ENCODE results near the gene SLC38A1.

Gene SLC38A1

DNA sequence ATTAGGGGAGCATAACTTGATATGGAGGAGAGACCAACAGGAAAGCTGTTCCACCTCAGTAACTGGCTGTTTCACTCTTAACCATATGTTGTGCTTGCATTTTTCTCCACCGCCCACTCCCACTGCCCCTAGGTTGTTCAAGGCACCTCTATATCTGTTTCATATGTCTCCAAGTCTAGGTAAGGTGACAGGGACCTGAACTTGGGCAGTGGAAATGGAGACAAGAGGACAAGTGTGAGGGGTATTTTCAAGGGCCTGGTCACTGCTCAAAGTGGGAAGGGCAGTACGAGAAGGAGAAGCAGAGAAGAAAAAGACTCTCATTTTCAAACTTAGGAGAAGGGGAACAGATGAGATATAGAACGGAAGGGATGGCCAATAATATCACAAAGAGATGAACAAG is 3.1 kb downstream of the SLC38A1 start:
- WGBS (ENCODE audit: insufficient coverage): 100% methylated on average over 2 of the region's 3 CpGs
- DNase-seq: no peak
- Histone ChIP-seq H3K36me3 (ENCODE audit: control insufficient read depth in 4 of 4, insufficient read depth in 4 of 4, low read length in 3 of 4) (peaks cover 0 to 14% (median 0%) of the 10 kb centered on the region in 4 experiments), H3K27me3 (replicated peaks in 2 of 5; ENCODE audit: control insufficient read depth in 4 of 5, insufficient read depth in 5 of 5, low read length in 4 of 5) (no peaks in the 10 kb centered on the region), H3K4me3 (ENCODE audit: control insufficient read depth in 1 of 7, extremely low read depth in 1 of 7, insufficient read depth in 4 of 7, low read depth in 2 of 7, low read length in 6 of 7) (peak overlapping the region in 1 of 7 experiments; percentile 99), H3K27ac (ENCODE audit: insufficient read depth in 1 of 2, low read depth in 1 of 2, low read length in 2 of 2, poor library complexity in 1 of 2, severe bottlenecking in 2 of 2) (no peak overlapping the region), H3K9me3 (ENCODE audit: control extremely low read depth in 1 of 5, control insufficient read depth in 4 of 5, insufficient read depth in 2 of 5, low read depth in 1 of 5, low read length in 4 of 5) (no peaks in the 10 kb centered on the region), H3K4me1 (ENCODE audit: control extremely low read depth in 1 of 4, control insufficient read depth in 4 of 4, insufficient read depth in 4 of 4, low read length in 3 of 4) (peaks cover 21 to 47% (median 37%) of the 10 kb centered on the region in 4 experiments)
- CTCF ChIA-PET: interaction anchor here (1.5 kb wide), 1 partner anchor 89 kb away, joined by 3 read pairs; no protein-coding TSS in a partner anchor
- POLR2A ChIA-PET: no interaction called here

DNA sequence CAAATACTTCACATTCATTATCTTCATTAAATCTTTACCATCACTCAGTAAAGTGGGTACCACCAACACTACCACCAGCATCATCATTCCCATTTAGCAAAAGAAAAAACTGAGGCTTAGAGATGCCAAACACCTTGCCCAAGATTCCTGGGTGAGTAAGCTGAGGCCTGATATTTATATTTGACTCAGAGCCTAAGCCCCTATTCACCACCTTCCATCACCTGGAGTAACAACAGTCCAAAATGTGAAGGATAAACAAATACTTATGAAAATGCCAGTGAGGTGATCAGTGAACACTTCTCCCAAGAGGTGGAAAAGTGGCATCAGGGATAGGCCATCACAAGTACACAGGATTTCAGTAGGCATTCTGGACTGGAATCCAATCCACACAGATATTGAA is 3.7 kb downstream of the SLC38A1 start:
- Histone ChIP-seq H3K4me1 (ENCODE audit: control extremely low read depth in 1 of 4, control insufficient read depth in 4 of 4, insufficient read depth in 4 of 4, low read length in 3 of 4) (peaks cover 21 to 43% (median 36%) of the 10 kb centered on the region in 4 experiments), H3K4me3 (ENCODE audit: control insufficient read depth in 1 of 7, extremely low read depth in 1 of 7, insufficient read depth in 4 of 7, low read depth in 2 of 7, low read length in 6 of 7) (peak overlapping the region in 1 of 7 experiments; percentile 99), H3K27me3 (replicated peaks in 2 of 5; ENCODE audit: control insufficient read depth in 4 of 5, insufficient read depth in 5 of 5, low read length in 4 of 5) (no peaks in the 10 kb centered on the region), H3K36me3 (ENCODE audit: control insufficient read depth in 4 of 4, insufficient read depth in 4 of 4, low read length in 3 of 4) (peaks cover 0 to 16% (median 0%) of the 10 kb centered on the region in 4 experiments), H3K27ac (ENCODE audit: insufficient read depth in 1 of 2, low read depth in 1 of 2, low read length in 2 of 2, poor library complexity in 1 of 2, severe bottlenecking in 2 of 2) (no peak overlapping the region), H3K9me3 (ENCODE audit: control extremely low read depth in 1 of 5, control insufficient read depth in 4 of 5, insufficient read depth in 2 of 5, low read depth in 1 of 5, low read length in 4 of 5) (no peaks in the 10 kb centered on the region)
- ChIA-PET CTCF (no interaction called here), POLR2A (no interaction called here)
- no peak for DNase-seq

DNA sequence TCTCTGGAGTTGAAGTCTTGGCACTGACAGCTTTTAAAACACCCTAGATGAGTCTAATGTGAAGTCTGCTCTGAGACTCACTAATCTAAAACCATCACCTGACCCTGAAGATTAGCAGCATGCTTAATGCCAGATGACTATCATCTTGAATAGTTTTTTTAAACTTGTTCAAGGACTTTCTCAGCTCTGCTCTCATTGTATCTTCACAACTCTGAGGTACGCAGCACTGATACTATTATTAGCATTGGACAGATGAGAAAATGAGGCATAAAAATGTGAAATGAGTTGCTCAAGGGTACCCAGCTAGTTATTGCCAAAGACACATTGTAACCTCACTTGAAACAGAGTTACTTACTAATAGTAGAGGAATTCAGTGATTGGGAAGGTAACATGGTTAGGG is 4.8 kb downstream of the SLC38A1 start:
- ChIA-PET POLR2A (no interaction called here), CTCF (interaction anchor here (0.7 to 1.6 kb wide), 2 partner anchors 31 to 39 kb away, joined by 3 to 5 read pairs; no protein-coding TSS in a partner anchor)
- Histone ChIP-seq H3K27ac (ENCODE audit: insufficient read depth in 1 of 2, low read depth in 1 of 2, low read length in 2 of 2, poor library complexity in 1 of 2, severe bottlenecking in 2 of 2) (no peak overlapping the region), H3K36me3 (ENCODE audit: control insufficient read depth in 4 of 4, insufficient read depth in 4 of 4, low read length in 3 of 4) (peaks cover 0 to 21% (median 0%) of the 10 kb centered on the region in 4 experiments), H3K4me3 (ENCODE audit: control insufficient read depth in 1 of 7, extremely low read depth in 1 of 7, insufficient read depth in 4 of 7, low read depth in 2 of 7, low read length in 6 of 7) (no peak overlapping the region), H3K9me3 (ENCODE audit: control extremely low read depth in 1 of 5, control insufficient read depth in 4 of 5, insufficient read depth in 2 of 5, low read depth in 1 of 5, low read length in 4 of 5) (no peaks in the 10 kb centered on the region), H3K4me1 (ENCODE audit: control extremely low read depth in 1 of 4, control insufficient read depth in 4 of 4, insufficient read depth in 4 of 4, low read length in 3 of 4) (peaks cover 21 to 36% (median 27%) of the 10 kb centered on the region in 4 experiments), H3K27me3 (replicated peaks in 2 of 5; ENCODE audit: control insufficient read depth in 4 of 5, insufficient read depth in 5 of 5, low read length in 4 of 5) (no peaks in the 10 kb centered on the region)
- no peak for DNase-seq
- WGBS (ENCODE audit: insufficient coverage): no CpG with 5 or more reads among the region's 1 CpG

DNA sequence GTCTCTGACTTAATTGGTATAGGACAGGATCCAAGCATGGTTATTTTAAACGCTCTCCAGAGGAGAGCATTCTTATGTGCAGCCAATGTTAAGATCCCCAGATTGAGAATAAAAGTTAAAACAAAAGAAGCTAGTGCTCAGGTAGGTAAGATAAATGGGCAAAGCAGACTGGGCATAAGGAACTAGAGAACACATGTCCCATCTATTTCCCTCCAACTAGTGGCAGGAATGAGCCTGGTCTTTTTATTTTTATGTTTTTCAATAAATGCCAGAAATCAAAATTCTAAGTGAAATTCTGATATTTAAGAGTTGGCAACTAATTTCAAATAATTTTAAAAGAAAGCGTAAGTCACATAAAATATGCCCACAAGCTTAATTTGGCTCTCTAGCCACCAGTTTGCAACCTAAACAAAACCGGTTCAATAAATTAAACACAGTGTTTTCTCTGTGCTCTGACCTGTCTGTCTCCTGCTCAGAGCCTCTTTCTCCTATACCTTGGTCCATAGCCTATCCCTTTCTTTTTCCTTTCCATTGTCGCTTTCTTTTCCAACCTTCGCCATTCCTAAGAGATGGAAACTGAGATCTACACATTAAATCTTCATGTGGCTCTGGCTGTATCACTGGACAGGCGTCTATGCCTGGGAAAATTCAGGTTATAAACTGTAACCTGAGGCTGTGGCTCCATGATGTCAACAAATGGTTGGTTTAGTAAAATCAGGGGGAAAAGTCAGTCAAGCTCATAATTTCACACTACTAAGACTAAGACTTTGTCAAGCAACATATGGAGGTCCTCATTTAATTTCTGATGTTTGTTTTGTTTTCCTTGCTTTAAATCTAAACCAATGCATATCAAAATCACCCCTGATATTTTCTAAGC is 5.5 kb downstream of the SLC38A1 start:
- Histone ChIP-seq H3K4me1 (ENCODE audit: control extremely low read depth in 1 of 4, control insufficient read depth in 4 of 4, insufficient read depth in 4 of 4, low read length in 3 of 4) (peaks cover 17 to 33% (median 23%) of the 10 kb centered on the region in 4 experiments), H3K36me3 (ENCODE audit: control insufficient read depth in 4 of 4, insufficient read depth in 4 of 4, low read length in 3 of 4) (peaks cover 0 to 21% (median 0%) of the 10 kb centered on the region in 4 experiments), H3K27ac (ENCODE audit: insufficient read depth in 1 of 2, low read depth in 1 of 2, low read length in 2 of 2, poor library complexity in 1 of 2, severe bottlenecking in 2 of 2) (no peak overlapping the region), H3K27me3 (replicated peaks in 2 of 5; ENCODE audit: control insufficient read depth in 4 of 5, insufficient read depth in 5 of 5, low read length in 4 of 5) (no peaks in the 10 kb centered on the region), H3K4me3 (ENCODE audit: control insufficient read depth in 1 of 7, extremely low read depth in 1 of 7, insufficient read depth in 4 of 7, low read depth in 2 of 7, low read length in 6 of 7) (no peak overlapping the region), H3K9me3 (ENCODE audit: control extremely low read depth in 1 of 5, control insufficient read depth in 4 of 5, insufficient read depth in 2 of 5, low read depth in 1 of 5, low read length in 4 of 5) (no peaks in the 10 kb centered on the region)
- CTCF ChIA-PET: interaction anchor here (0.7 to 1.6 kb wide), 4 partner anchors 30 to 119 kb away, joined by 3 to 5 read pairs (median 4); no protein-coding TSS in a partner anchor
- no peak for DNase-seq
- POLR2A ChIA-PET: no interaction called here
- 97% methylated on average over 4 of the region's 6 CpGs for WGBS (ENCODE audit: insufficient coverage)

DNA sequence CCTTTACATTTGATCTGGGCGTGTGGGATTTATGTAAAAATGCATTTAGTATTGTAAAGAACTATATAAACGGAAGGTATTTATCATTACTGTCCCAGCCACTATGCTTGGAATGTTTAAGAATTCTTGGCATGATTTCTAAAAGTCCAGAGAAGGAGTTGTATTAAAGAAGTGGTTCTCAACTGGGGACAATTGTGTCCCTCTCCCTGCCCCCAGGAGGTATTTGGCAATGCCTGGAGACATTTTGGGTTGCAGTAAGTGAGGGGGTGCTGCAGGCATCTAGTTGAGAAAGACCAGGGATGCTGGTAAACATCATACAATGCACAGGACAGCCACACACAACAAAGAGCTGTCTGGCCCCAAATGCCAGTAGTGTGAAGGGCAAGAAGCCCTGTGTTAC is 7.2 kb downstream of the SLC38A1 start:
- H3K4me3 ChIP-seq (ENCODE audit: control insufficient read depth in 1 of 7, extremely low read depth in 1 of 7, insufficient read depth in 4 of 7, low read depth in 2 of 7, low read length in 6 of 7): no peak overlapping the region
- ChIA-PET CTCF (no interaction called here), POLR2A (no interaction called here)
- no CpG with 5 or more reads among the region's 2 CpGs for WGBS (ENCODE audit: insufficient coverage)
- DNase-seq: no peak
- no peak overlapping the region for H3K27ac ChIP-seq (ENCODE audit: insufficient read depth in 1 of 2, low read depth in 1 of 2, low read length in 2 of 2, poor library complexity in 1 of 2, severe bottlenecking in 2 of 2)
- H3K9me3 ChIP-seq (ENCODE audit: control extremely low read depth in 1 of 5, control insufficient read depth in 4 of 5, insufficient read depth in 2 of 5, low read depth in 1 of 5, low read length in 4 of 5): peaks cover 0 to 1% (median 0%) of the 10 kb centered on the region in 5 experiments
- peaks cover 1 to 24% (median 13%) of the 10 kb centered on the region in 4 experiments for H3K4me1 ChIP-seq (ENCODE audit: control extremely low read depth in 1 of 4, control insufficient read depth in 4 of 4, insufficient read depth in 4 of 4, low read length in 3 of 4)
- peaks cover 0 to 31% (median 2%) of the 10 kb centered on the region in 4 experiments for H3K36me3 ChIP-seq (ENCODE audit: control insufficient read depth in 4 of 4, insufficient read depth in 4 of 4, low read length in 3 of 4)
- H3K27me3 ChIP-seq (replicated peaks in 2 of 5; ENCODE audit: control insufficient read depth in 4 of 5, insufficient read depth in 5 of 5, low read length in 4 of 5): no peaks in the 10 kb centered on the region

DNA sequence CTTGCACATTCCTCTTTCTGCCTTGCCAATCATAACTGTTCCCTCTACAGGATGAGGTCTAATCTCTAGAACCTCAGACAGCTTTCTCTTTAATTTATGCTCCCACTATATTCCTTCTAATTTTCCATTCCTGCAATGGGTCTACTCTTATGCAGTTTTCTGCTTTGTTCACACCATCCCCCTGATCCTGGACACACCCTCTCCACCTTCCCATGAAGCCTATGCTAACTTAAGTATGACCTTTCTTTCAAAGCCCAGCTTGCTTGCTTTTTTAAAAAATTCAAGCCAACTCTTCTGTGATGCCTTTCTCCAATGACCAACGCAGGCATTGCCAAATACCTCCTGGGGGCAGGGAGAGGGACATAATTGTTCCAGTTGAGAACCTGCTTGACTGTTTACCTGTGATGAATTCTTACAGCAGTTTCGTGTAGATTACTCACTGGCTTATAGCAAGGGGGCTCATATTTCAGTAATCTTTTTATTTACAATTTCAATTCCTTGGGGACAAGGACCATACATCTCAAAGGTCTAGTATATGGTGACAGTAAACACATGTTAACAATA is 7.8 kb downstream of the SLC38A1 start:
- no peak overlapping the region for H3K4me3 ChIP-seq (ENCODE audit: control insufficient read depth in 1 of 7, extremely low read depth in 1 of 7, insufficient read depth in 4 of 7, low read depth in 2 of 7, low read length in 6 of 7)

More for the DNA sequence above, 7.8 kb downstream of the SLC38A1 start:
- CTCF ChIA-PET: no interaction called here
- H3K27ac ChIP-seq (ENCODE audit: insufficient read depth in 1 of 2, low read depth in 1 of 2, low read length in 2 of 2, poor library complexity in 1 of 2, severe bottlenecking in 2 of 2): no peak overlapping the region
- 100% methylated on average over 1 of the region's 2 CpGs for WGBS (ENCODE audit: insufficient coverage)
- peaks cover 0 to 36% (median 4%) of the 10 kb centered on the region in 4 experiments for H3K36me3 ChIP-seq (ENCODE audit: control insufficient read depth in 4 of 4, insufficient read depth in 4 of 4, low read length in 3 of 4)
- peaks cover 0 to 18% (median 8%) of the 10 kb centered on the region in 4 experiments for H3K4me1 ChIP-seq (ENCODE audit: control extremely low read depth in 1 of 4, control insufficient read depth in 4 of 4, insufficient read depth in 4 of 4, low read length in 3 of 4)
- no peaks in the 10 kb centered on the region for H3K27me3 ChIP-seq (replicated peaks in 2 of 5; ENCODE audit: control insufficient read depth in 4 of 5, insufficient read depth in 5 of 5, low read length in 4 of 5)
- peaks cover 0 to 1% (median 0%) of the 10 kb centered on the region in 5 experiments for H3K9me3 ChIP-seq (ENCODE audit: control extremely low read depth in 1 of 5, control insufficient read depth in 4 of 5, insufficient read depth in 2 of 5, low read depth in 1 of 5, low read length in 4 of 5)
- POLR2A ChIA-PET: no interaction called here
- no peak for DNase-seq

All from common myeloid progenitor, CD34-positive (primary cell).